ENCODE results near the gene RCE1.

Gene RCE1

GRCh38 chr11:66864172-66864901, 21.1 kb downstream of the RCE1 start:
- ChIA-PET POLR2A (interaction anchor here (0.6 kb wide), 1 partner anchor 659 kb away, joined by 4 read pairs; no protein-coding TSS in a partner anchor), CTCF (interaction anchor here (0.6 kb wide), 1 partner anchor 36 kb away, joined by 3 read pairs; no protein-coding TSS in a partner anchor)
- TF ChIP-seq ZNF416 (tag by site-specific recombination; IDR thresholded peaks at IDR 0.05) (no peak), ZNF112 (tag by site-specific recombination; IDR thresholded peaks at IDR 0.05) (no peak)
- no peaks in the 10 kb centered on the region for H3K4me1 ChIP-seq (ENCODE audit: control insufficient read depth, insufficient read depth, low read length)
- no peak overlapping the region for H3K27ac ChIP-seq (ENCODE audit: extremely low read depth, low read depth, low read length)
- no peak overlapping the region for H3K4me3 ChIP-seq (ENCODE audit: low read depth, low read length)
- H3K36me3 ChIP-seq (ENCODE audit: control insufficient read depth in 2 of 2, insufficient read depth in 1 of 2, low read length in 2 of 2) = peaks cover 0 to 9% of the 10 kb centered on the region in 2 experiments; a peak in 1 of 3 replicates
- no peaks in the 10 kb centered on the region for H3K9me3 ChIP-seq (ENCODE audit: control insufficient read depth, insufficient read depth, low read depth, low read length)

DNA sequence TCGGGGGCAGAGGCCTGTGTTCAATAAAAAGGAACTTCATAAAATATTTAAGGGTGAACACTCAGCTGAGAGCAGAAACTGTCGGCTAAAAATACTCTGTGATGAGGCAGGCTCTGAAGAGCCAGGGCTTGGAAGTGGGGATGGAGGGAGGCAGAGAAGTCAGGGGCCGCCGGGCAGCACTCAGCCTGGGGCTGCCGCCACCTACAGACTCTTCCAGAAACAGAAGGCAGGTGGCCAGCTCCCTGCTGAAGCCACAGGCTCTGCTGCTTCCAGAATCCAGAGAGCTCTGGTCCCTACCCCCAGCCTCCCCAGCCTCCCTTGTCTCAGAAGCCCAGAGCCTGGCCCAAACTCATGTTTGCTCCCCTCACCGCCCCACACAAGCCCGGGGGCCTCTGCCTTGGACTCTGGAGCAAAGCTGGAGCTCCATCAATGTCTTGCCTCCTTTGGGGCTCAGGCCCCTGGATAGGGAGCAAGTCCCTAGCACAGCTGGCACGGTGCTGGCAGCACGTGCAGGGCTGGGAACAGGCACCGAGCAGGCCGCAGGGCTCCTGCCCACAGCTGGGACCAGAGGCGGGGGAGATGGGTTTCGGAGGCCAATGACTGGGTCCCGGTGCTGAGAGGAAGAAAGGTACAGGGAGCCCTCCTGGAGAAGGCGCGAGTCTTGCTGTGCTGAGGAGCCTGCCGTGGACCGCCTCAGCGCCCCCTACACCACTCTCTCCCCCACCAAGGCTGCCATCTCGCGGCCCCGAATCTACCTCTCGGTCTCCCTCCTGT, 21.9 kb downstream of the RCE1 start:
- Histone ChIP-seq H3K4me3 (ENCODE audit: low read depth, low read length) (no peak overlapping the region), H3K9me3 (ENCODE audit: control insufficient read depth, insufficient read depth, low read depth, low read length) (no peaks in the 10 kb centered on the region), H3K4me1 (ENCODE audit: control insufficient read depth, insufficient read depth, low read length) (no peaks in the 10 kb centered on the region), H3K36me3 (ENCODE audit: control insufficient read depth in 2 of 2, insufficient read depth in 1 of 2, low read length in 2 of 2) (peaks cover 0 to 15% of the 10 kb centered on the region in 2 experiments; a peak in 1 of 3 replicates), H3K27ac (ENCODE audit: extremely low read depth, low read depth, low read length) (no peak overlapping the region)
- CTCF ChIA-PET = interaction anchor here (0.7 kb wide), 1 partner anchor 24 kb away, joined by 3 read pairs; no protein-coding TSS in a partner anchor
- POLR2A ChIA-PET = interaction anchor here (0.6 kb wide), 1 partner anchor 660 kb away, joined by 4 read pairs; no protein-coding TSS in a partner anchor
- TF ChIP-seq ZNF324 (tag by site-specific recombination; IDR thresholded peaks at IDR 0.05) (no peak), ZNF600 (tag by site-specific recombination; IDR thresholded peaks at IDR 0.05) (peak; percentile 50; the same call in 1 of the 2 replicates)

DNA sequence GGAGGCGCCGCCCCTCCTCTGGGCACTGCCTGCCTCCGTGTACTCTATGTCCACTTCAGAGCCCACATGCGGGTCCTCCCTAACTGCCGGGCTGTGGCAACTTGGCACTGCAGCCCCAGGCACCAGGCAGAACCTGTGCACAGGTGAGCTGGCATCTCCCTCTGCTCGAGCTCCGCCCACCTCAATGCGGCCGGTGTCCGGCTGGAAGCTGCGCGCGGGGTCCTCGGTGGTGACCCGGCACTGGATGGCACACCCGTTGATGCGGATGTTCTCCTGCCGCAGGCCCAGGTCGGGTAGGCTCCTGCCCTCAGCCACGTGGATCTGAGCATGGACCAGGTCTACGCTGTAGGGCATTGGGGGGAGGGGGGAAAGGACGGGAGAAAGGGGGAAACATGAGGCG, 22.8 kb downstream of the RCE1 start:
- no peak overlapping the region for H3K4me3 ChIP-seq (ENCODE audit: low read depth, low read length)
- ChIA-PET CTCF (interaction anchor here (0.7 kb wide), 1 partner anchor 18 kb away, joined by 4 read pairs; no protein-coding TSS in a partner anchor), POLR2A (no interaction called here)
- peaks cover 0 to 19% of the 10 kb centered on the region in 2 experiments; a peak in 1 of 3 replicates for H3K36me3 ChIP-seq (ENCODE audit: control insufficient read depth in 2 of 2, insufficient read depth in 1 of 2, low read length in 2 of 2)
- H3K9me3 ChIP-seq (ENCODE audit: control insufficient read depth, insufficient read depth, low read depth, low read length) = no peaks in the 10 kb centered on the region
- H3K4me1 ChIP-seq (ENCODE audit: control insufficient read depth, insufficient read depth, low read length) = no peaks in the 10 kb centered on the region
- H3K27ac ChIP-seq (ENCODE audit: extremely low read depth, low read depth, low read length) = no peak overlapping the region
- TF ChIP-seq ZBTB1 (tag by site-specific recombination; IDR thresholded peaks at IDR 0.05) (no peak), ZNF138 (tag by site-specific recombination; IDR thresholded peaks at IDR 0.05; ENCODE audit: borderline replicate concordance) (no peak), ELK4 (IDR thresholded peaks at IDR 0.05; ENCODE audit: borderline replicate concordance, low read depth, low read length) (no peak), GLI2 (tag by site-specific recombination; IDR thresholded peaks at IDR 0.05; ENCODE audit: borderline replicate concordance, low read depth) (no peak), ZNF600 (tag by site-specific recombination; IDR thresholded peaks at IDR 0.05) (no peak), ZNF133 (tag by site-specific recombination; IDR thresholded peaks at IDR 0.05) (no peak), ZNF544 (tag by site-specific recombination; IDR thresholded peaks at IDR 0.05) (no peak), WT1 (tag by site-specific recombination; IDR thresholded peaks at IDR 0.05) (no peak), GLI4 (tag by site-specific recombination; IDR thresholded peaks at IDR 0.05) (no peak), FEZF1 (tag by site-specific recombination; IDR thresholded peaks at IDR 0.05) (no peak), SCRT1 (tag by site-specific recombination; IDR thresholded peaks at IDR 0.05; ENCODE audit: borderline replicate concordance) (no peak), ZNF610 (tag by site-specific recombination; IDR thresholded peaks at IDR 0.05; ENCODE audit: borderline replicate concordance) (no peak), ZEB2 (tag by site-specific recombination; IDR thresholded peaks at IDR 0.05) (no peak), GLIS2 (tag by site-specific recombination; IDR thresholded peaks at IDR 0.05) (no peak), ZNF692 (tag by site-specific recombination; IDR thresholded peaks at IDR 0.05) (no peak), ZNF473 (tag by site-specific recombination; IDR thresholded peaks at IDR 0.05) (no peak), ZNF529 (tag by site-specific recombination; IDR thresholded peaks at IDR 0.05; ENCODE audit: insufficient replicate concordance) (no peak)
- TF ChIP-seq, protein P1, sequence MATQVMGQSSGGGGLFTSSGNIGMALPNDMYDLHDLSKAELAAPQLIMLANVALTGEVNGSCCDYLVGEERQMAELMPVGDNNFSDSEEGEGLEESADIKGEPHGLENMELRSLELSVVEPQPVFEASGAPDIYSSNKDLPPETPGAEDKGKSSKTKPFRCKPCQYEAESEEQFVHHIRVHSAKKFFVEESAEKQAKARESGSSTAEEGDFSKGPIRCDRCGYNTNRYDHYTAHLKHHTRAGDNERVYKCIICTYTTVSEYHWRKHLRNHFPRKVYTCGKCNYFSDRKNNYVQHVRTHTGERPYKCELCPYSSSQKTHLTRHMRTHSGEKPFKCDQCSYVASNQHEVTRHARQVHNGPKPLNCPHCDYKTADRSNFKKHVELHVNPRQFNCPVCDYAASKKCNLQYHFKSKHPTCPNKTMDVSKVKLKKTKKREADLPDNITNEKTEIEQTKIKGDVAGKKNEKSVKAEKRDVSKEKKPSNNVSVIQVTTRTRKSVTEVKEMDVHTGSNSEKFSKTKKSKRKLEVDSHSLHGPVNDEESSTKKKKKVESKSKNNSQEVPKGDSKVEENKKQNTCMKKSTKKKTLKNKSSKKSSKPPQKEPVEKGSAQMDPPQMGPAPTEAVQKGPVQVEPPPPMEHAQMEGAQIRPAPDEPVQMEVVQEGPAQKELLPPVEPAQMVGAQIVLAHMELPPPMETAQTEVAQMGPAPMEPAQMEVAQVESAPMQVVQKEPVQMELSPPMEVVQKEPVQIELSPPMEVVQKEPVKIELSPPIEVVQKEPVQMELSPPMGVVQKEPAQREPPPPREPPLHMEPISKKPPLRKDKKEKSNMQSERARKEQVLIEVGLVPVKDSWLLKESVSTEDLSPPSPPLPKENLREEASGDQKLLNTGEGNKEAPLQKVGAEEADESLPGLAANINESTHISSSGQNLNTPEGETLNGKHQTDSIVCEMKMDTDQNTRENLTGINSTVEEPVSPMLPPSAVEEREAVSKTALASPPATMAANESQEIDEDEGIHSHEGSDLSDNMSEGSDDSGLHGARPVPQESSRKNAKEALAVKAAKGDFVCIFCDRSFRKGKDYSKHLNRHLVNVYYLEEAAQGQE (tag by site-specific recombination; IDR thresholded peaks at IDR 0.05) = no peak
- TF ChIP-seq, protein P2, sequence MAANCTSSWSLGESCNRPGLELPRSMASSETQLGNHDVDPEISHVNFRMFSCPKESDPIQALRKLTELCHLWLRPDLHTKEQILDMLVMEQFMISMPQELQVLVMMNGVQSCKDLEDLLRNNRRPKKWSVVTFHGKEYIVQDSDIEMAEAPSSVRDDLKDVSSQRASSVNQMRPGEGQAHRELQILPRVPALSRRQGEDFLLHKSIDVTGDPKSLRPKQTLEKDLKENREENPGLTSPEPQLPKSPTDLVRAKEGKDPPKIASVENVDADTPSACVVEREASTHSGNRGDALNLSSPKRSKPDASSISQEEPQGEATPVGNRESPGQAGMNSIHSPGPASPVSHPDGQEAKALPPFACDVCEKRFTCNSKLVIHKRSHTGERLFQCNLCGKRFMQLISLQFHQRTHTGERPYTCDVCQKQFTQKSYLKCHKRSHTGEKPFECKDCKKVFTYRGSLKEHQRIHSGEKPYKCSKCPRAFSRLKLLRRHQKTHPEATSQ (tag by site-specific recombination; IDR thresholded peaks at IDR 0.05) = no peak
